Measurements from ENCODE around the gene KDSR.

Gene KDSR

DNA sequence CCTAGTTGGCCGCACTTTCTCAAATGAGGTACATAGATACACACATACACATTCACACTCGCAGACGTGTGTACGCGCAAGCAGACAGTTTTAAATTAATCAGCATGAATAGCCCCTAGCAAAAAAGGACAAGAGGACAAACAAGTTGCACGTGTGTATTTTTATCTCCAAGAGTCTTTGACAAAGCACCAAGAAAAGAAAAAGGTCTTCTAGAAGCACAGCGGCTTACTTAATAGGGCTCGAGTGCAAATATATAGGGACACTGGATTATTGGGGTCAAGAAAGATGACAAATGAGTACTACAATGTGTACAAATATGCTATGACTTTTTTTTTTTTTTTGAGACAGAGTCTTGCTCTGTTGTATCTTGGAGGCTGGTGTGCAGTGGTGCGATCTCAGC, 45.7 kb downstream of the KDSR start:
- no peak for DNase-seq (ENCODE audit: low read depth)

DNA sequence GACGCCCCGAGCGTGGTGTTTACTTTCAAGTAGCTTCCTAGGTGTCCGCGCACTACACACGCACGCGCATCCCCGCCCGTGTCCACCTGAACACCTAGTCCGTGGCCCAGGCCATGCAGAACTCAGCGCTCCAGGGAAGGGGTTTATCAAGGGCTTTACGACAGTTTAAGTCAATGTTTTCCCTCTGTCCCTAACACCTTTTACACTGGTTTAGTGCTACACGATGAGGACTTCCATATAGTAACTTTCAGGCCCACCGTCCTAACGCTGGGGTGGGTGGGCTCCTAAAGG, 46.1 kb downstream of the KDSR start:
- no peak for DNase-seq (ENCODE audit: low read depth)

DNA sequence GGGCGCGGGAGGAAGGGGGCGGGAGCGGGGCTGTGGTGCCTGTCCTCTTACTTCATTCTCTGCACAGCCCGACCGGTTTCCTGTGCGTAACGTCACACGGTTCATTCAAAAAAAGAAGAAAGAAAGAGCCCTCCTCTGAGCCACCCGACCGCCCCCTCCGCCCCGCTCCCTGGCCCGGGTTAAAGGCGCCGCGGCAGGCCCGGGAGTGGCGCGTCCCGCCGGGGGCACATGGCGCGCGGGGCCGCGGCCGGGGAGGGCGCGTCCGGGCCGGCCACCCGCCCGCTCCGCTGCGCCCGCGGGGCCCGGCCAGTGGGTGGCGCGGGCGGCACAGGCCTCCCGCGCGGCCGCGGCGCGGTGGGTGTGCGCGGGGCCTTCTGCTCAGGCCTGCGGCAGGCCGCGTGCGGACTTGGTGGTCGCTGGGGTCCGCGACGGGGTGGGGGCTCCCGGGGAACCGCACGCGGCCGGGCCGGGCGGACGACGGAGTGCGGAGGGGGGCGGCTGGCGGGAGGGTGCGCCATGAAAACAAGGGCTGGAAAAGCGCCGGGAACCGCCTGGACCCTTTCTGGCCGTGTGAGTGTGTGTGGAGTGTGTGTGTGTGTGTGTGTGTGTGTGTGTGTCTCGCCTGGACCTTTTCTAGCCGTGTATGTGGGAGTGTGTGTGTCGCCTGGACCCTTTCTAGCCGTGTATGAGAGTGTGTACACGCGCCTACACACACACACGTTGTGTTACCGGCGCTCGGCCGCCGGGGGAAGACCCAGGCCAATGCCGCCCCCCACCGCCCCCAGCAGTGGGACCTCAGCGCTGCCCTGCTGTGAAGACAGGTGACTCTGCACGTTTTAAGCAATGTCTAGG, 46.7 kb downstream of the KDSR start:
- peak; percentile 71 for DNase-seq (ENCODE audit: low read depth)

DNA sequence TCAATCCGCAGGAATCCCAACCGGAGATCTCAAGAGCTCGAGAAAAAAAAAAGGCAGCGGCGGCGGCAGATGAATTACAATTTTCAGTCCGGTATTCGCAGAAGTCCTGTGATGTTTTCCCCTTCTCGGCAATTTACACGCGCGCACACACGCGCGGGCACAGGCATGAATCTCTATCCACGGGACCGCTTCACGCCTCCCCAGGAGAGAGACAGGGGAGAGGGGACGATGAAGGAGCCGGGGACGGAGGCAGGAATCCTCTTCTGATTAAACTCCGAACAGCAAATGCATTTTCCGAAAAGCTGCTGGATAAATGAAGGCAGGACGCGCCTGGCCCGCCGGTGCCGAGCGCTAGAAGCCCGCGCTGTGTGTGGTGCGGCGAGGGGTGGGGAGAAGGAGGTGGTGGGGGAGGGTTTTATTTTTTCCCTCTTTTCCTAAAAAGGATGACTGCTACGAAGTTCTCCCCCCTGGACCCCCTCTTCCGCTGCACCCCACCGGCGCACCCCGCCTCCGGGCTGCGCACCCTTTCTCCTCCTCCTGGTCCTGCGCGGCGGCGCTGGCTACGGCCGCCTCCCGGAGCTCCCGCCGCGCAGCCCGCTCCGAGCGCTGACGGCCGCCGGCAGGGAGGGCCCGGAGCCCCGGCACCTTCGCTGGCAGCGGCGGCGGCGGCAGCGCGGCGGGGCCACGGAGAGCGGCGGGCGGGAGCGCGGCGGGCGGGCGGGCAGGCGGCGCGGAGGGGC, 47.5 kb downstream of the KDSR start, which contains the start of gene BCL2:
BCL2 (minus strand) TSS at position 387 of the 740 bp plus-strand sequence.
- DNase-seq (ENCODE audit: low read depth), result no peak

DNA sequence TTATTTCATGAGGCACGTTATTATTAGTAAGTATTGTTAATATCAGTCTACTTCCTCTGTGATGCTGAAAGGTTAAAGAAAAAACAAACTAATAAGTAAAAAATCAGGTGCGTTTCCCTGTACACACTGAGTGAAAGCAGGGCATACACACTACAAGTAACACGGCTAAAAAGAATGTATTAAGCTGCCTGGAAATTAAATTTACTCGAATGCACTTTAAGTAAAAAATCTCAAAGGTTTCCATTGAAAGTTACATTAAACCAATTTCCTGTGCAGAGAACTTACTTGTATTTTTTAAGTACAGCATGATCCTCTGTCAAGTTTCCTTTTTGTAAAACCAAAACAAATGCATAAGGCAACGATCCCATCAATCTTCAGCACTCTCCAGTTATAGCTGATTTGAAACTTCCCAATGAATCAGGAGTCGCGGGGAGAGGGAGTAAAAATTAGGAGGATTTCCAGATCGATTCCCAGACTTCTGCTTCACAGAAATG, 48.1 kb downstream of the KDSR start:
- DNase-seq (ENCODE audit: low read depth), result no peak

DNA sequence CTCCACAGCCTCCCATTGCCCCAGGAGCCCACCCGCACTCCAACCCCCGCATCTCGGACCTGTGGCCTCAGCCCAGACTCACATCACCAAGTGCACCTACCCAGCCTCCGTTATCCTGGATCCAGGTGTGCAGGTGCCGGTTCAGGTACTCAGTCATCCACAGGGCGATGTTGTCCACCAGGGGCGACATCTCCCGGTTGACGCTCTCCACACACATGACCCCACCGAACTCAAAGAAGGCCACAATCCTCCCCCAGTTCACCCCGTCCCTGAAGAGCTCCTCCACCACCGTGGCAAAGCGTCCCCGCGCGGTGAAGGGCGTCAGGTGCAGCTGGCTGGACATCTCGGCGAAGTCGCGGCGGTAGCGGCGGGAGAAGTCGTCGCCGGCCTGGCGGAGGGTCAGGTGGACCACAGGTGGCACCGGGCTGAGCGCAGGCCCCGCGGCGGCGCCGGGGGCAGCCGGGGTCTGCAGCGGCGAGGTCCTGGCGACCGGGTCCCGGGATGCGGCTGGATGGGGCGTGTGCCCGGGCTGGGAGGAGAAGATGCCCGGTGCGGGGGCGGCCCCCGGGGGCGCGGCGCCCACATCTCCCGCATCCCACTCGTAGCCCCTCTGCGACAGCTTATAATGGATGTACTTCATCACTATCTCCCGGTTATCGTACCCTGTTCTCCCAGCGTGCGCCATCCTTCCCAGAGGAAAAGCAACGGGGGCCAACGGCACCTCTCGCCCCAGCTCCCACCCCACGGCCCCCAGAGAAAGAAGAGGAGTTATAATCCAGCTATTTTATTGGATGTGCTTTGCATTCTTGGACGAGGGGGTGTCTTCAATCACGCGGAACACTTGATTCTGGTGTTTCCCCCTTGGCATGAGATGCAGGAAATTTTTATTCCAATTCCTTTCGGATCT, 48.8 kb downstream of the KDSR start:
- DNase-seq (ENCODE audit: low read depth), result peak; percentile 66

DNA sequence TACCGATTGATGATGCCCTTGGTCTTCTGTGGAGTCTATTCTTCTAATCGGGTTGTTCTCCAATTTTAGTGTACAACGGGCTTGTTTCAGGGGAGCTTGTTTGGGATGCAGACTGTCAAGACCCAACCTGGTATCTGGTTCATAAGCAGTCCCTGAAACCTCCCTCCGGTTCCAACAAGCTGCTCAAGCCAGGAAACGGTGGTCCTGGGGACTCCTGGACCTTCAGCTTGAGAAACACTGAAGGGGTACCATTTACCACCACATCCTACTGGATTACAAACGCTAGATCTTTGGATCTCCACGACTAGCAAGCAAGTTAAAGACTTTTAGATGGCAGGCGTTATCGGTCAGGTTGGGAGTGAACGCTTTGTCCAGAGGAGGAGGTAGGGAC, 49.5 kb downstream of the KDSR start:
- no peak for DNase-seq (ENCODE audit: low read depth)

DNA sequence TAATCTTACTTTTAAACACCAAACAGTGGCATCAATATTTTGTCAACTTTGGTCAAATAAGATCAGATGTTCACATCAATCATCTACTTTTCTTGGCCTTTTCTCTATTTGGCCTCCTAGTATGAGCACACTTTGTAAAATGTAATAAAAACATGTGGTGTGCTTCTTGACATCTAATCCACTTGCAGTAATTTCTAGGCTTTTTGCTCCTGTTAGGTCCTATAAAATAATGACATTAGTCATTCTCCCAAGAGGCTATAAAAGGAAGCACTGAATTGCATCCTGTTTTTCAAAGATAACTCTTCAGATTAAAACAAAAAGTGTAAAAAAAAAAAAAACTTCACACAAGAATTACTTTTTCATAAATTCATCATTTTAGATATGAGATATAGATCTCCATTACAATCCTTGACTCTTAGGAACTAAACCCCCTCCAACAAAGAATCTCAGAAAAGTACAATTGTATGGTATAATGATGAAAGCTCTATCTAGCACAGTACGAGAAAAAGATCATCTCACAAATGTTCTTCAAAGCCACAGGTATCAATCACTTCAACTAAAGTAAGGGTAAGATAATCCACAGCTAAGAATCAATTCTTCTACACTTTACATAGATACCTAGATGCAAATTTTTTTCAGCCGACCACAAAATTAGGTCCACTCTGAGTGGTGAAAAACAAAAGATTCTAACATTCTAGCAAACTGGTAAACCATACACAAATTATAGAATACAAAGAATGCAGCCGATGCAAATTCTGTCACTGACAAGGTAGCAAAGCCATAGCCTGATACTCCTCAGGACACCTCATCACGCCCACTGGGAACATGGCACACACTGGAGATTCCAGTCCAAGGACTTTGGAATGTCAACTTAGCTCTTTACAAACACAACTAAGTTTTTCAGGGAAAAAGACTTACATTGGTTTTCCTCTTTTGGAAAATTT, 50.1 kb downstream of the KDSR start:
- no peak for DNase-seq (ENCODE audit: low read depth)

DNA sequence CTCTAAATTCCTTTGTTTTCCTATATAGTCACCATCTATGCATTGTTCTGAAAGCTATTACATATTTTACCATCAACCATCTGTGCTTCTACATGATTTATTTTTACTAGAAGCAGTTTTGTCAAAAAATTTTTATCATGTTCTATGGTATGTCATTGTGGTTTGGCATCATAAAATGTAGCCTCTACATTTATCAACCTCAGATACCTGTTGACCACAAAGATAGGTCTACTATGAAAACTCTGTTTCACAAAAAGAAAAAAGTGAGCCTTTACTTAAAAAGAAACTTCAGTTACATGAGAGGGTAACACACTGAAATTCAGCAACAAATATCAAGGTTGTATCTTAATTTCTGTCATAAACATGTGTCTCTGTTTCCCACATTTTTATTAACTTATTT, 51.1 kb downstream of the KDSR start:
- no peak for DNase-seq (ENCODE audit: low read depth)

DNA sequence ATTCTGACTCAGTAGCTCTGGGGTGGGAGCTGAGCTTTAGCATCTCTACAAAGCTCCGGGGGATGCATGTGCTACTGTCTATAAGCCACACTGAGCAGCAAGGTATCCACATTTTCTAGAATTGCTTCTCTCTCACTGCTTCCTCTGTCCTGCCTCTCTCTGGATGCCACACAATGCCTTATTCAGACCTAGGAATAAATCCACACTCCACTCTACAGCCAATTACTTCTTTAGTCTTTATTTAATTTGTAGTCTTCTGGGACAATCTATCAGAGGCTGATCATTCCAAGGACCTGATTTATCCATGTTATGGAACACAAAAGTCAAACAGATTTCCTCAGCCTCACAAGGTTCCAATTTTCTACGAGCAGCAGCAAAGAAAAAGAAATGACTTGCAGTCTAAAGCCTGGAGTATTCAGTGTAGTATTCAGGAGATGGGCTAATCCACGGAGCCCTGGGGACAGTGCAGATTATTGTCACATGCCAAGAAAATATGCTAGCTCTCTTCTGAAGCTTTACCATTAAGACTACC, 51.8 kb downstream of the KDSR start:
- no peak for DNase-seq (ENCODE audit: low read depth)

DNA sequence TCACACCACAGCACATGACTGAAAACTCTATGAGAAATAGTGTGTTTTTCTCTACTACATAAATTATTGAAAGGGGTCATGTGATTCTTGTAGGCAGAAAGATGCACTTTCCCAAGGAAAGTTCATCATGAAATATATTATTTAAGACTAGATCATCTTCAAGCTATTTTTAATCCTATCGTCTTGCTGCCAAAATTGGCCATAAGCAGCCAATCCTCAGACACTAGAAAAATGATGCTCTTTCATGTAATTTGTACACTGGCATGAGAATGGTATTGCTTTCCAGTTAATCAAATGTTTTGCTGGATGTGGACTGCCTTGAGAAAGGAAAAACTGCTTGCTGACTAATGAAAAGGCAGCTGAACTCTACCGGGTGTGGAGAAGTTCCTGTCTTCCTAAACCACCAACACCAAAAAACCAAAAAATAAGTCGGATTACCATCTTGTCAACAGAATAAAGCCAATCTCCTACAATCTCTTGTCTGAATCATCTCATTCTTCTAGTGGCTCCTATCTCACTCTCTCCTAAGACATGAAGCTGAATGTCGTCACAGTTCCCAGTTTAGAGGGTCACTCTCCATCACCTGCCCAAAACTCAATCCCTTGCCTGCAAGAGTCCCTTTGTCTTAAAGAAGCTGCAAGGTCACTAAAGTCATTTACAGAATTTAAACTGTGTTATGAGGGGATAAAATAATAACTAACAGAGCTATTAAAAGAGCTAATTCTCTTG, 52.8 kb downstream of the KDSR start:
- DNase-seq (ENCODE audit: low read depth), result no peak

DNA sequence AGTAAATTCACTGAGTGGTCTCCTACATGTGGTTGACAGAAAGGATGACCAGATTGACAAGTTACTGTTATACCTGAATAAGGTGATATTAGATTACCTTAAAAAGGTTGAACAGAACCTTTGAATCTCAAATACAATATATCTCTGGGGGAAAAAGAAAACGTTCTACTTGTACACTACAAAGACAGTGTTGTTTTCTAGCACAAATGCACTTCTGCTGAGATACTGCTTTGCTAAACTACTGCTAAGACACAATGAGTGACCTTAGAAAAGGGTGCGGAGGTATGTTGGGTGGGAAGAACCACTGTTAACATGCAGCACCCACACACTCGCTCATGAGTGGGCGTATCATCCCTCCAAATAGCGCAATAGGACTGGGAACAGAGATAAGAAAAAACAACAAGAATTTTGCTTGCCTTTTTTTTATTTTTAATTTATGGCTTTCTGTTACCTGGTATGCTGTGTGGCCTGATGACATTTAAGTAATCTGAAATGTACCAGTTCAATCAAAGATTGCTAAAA, 53.5 kb downstream of the KDSR start:
- no peak for DNase-seq (ENCODE audit: low read depth)

DNA sequence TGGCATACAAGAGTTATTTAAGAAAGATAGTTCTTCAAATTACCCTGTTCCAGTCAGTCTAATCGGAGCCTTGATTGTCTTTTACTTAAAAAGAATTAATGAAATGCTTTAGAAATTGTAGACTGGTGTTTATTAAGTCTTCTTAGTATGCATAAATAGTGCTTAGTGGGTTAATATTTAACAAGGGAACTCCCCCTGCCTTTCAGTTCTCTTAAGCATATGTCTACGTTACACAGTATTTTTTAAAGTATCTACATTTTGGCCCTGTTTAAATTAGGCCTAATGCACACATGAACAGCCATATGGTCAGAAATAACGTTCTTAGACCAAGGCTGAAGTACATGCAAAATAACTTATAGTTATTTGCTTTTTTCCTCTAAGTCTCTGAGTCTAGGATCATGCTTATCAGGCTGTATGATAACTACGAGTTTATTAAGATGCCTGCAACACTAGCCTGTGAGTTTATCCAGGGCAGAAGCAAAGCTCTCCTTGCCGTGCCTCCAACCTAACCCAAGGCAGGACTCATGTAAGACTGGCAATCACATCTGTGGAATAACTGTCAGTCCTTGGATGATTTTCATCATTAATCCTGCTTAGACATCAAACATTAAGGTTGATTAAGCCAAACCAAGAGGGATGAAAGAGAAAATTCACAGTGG, 54.1 kb downstream of the KDSR start:
- DNase-seq (ENCODE audit: low read depth), result no peak

DNA sequence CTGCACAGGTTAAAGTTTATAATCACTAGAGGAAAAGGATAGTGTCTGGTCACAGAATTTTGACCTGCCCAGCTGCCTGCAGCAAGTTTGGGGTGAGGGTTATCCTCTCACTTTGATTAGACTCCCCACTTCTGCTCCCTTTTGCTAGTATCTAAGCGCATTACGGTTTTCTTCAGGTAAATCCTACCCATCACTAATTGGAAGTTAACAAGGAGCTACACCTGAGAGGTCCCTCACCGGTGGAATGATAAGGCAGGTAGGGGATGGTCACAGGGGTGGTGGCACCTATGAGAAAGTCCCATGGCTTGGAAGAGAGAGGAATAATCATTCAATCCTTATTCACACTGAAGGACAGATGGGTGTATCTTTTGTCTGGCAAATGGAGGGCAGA, 55.0 kb downstream of the KDSR start:
- DNase-seq (ENCODE audit: low read depth), result no peak

DNA sequence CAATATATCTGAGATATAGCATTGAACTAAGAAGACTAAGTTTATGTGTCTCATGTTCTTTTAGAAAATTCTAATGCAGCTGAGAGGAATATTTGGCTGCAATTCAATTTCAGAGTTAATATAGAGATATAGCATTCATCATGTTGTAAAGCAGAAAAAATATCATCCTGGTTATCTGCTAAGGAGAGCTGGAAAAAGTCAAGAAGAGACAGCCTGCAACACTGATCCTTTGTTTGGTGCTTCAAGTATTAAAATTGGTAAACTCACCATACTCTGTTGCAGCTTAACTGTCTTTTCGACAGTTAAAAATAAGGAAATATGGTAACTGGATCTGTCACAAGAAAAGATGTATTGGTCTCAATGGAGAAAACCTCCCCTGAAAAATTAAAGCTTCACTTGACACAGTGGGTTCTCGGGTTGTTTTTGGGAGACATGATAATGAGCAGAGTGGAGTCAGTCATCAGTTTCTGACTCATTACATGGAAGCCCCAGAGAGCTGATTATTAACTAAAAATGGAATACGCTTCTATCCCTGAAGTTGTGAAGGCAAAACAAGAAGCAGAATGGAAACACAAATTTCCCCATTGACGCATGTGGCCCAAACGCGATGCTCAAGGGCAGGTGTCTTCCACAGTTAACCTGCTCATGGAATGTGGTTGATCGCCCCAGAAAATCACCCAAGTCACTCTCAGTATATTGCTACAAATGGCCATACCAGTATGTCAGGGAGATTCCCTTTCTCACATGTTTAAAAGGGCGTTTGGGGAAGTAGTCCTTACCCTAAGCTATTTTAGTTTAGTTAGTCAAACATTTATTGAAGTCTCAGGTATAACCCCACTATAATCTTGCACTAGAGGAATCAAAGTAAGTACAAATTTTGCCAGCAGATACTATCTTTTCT, 55.6 kb downstream of the KDSR start:
- DNase-seq (ENCODE audit: low read depth), result no peak

DNA sequence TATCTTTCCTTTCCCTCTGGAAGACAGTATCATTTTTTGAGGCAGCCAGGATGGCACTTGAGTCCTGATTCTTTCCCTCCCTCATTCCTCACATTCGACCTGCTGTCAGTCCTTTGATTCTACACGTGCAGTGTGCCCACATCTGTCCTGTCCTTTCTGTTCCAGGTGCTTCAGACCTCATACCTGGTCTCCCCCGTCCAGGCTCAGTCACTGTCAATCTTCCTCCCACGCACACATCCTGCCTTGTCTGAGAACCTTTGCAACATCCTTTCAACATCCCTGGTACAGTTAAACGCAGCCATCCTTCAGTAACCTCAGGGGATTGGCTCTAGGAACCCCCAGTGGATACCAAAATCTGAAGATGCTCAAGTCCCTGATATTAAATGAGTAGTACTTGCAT, 57.6 kb downstream of the KDSR start:
- no peak for DNase-seq (ENCODE audit: low read depth)

DNA sequence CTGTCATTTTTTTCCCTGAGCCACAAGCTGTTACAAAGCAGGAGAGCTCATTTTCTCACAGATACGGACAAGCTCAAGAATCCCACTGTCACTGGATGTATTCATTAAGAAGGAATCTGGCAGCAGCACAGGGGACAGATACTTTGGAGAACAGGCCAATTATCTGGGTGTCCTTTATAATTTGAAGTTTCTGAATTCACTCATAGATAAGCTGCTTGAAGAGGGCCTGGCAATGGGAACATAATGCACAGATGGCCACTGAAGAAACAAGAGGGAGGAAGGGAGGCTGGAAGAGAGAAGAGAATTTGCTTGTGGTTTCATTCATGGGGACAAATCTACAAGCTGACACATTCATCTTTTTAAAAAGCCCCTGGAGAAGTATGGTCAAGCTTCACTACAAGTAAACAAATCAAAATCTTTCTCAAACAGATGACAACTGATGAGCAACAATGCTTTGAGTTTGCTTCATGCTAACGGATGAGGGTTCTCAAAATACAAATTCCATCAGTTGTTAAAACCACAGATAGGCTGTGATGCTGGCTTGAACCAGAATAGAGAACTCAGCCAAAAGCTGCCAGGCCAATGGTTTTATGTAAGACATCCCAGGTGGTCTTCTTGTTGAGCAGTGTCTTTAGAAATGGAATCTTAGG, 59.3 kb downstream of the KDSR start:
- DNase-seq (ENCODE audit: low read depth), result no peak

All from stimulated activated CD8-positive, alpha-beta memory T cell treated with anti-CD3 and anti-CD28 coated beads, Interleukin-12 subunit alpha, Interleukin-12 subunit beta, amount 100 ng/mL, for 1 hour (primary cell).